LHCN-M2 (cell line): ENCODE results near the gene APOBEC2. TPM values are rescaled to one million over a fixed set of nuclear protein-coding genes. Genes with fewer than 3 reads are reported as not detected.

Experiments used
- DNase-seq: peaks from one replicate; pipeline ENCODE4 v3.0.0-alpha.2; 2012; ENCODE audit warnings: low read depth
- total RNA-seq: library from RNA; depleted of rRNA; stranded (reverse); fragments of >200 nt; gene quantifications from 2 replicates; pipeline ENCODE4 v1.2.3, GENCODE V29; 2014; rRNA removed

APOBEC2 gene
- total RNA-seq, 1 experiment from 2014 or later, result 0.63 TPM

GRCh38 chr6:41083072-41083471, 30.1 kb downstream of the APOBEC2 start:
- no peak for DNase-seq

DNA sequence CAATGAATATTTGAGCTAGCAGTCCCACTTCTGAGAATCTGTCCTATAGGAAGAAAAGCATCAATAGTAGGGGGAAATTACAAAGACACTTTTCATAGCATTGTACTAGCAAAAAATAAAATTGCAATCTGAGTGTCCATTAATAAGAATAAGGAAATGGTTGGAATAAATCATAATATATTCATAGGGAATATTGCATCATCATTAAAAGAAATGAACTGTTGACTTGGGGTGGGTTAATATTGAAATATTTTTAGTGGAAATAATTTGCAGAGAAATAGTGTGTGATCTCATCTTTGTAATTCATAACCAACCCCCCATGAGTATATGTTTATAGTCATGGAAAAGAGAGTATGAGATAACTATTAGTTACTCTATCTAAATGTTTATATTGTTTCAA, 32.2 kb downstream of the APOBEC2 start:
- DNase-seq, result no peak

DNA sequence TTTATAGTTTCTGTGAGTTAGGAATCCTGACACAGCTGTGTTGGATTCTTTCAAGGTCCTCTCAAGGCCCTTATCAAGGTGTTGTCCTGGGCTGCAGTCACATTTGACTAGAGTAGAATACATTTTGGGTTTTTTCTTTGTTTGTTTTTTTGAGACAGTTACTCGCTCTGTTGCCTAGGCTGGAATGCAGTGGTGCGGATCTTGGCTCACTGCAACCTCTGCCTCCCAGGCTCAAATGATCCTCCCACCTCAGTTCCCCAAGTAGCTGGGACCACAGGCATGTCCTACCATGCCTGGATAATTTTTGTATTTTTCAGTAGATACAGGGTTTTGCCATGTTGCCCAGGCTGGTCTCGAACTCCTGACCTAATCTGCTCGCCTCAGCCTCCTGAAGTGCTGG, 35.4 kb downstream of the APOBEC2 start:
- no peak for DNase-seq

GRCh38 chr6:41090841-41091761, 38.1 kb downstream of the APOBEC2 start:
- no peak for DNase-seq

GRCh38 chr6:41092421-41093140, 39.6 kb downstream of the APOBEC2 start:
- peak; percentile 23 for DNase-seq

DNA sequence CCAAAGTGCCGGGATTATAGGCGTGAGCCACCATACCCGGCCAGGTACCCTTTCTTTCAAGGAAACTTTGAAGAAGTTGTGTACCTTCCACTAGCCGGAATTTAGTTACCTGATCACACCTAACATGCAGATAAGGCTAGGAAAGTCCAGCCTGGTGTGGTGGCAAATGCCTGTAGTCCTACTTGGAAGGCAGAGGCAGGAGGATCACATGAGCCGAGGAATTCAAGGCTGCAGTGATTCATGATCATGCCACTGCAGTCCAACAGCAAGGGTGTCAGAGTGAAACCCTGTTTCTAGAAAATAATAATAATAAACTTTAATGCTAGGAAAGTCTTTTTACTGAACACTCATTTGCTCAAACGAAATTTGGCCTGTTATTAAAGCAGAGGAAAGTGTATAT, 40.7 kb downstream of the APOBEC2 start:
- no peak for DNase-seq

GRCh38 chr6:41097467-41098090, 44.6 kb downstream of the APOBEC2 start:
- peak; percentile 38 for DNase-seq

- DNase-seq, result peak; percentile 7
Measured at GRCh38 chr6:41098366-41098765, 45.4 kb downstream of the APOBEC2 start.

- DNase-seq, result no peak
Measured at GRCh38 chr6:41100871-41101287, 47.9 kb downstream of the APOBEC2 start.

GRCh38 chr6:41103847-41104246, 50.8 kb downstream of the APOBEC2 start:
- DNase-seq, result no peak

DNA sequence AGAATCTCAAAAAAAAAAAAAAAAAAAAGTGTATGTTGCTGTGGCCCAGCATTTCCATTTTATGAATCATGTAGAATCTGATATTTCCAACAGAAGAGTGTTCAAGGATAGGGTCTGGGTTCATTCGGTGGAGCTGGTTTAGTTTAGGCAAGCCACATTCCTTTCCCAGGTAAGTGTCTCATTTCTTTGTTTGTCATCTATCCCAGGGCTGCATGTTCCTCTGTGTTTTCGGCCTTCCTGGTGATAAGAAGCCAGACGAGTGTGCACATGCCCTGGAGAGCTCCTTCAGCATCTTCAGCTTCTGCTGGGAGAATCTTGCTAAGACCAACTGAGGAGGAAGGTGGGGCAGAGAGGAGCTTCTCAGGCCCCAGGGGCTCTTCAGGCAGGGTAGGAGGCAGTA, 58.0 kb downstream of the APOBEC2 start:
- DNase-seq, result no peak

Other genes with a start within 250 kb of the APOBEC2 start
- under 0.01 TPM in 1 of 2 replicates, not detected in the other for gene UNC5CL, start 14.0 kb upstream of the APOBEC2 start, total RNA-seq
- not detected in 2 replicates for gene TSPO2, start 10.7 kb upstream of the APOBEC2 start, total RNA-seq
- 10.3 and 12.8 TPM in 2 replicates for gene OARD1, start 19.2 kb downstream of the APOBEC2 start, total RNA-seq
- 15.8 and 18.8 TPM in 2 replicates for gene NFYA, start 19.8 kb downstream of the APOBEC2 start, total RNA-seq
- gene TREML1, start 101.1 kb downstream of the APOBEC2 start, total RNA-seq, result not detected in 2 replicates
- gene TREM2, start 109.9 kb downstream of the APOBEC2 start, total RNA-seq, result not detected in 2 replicates
- gene TREML2, start 147.9 kb downstream of the APOBEC2 start, total RNA-seq, result not detected in 2 replicates
- gene TREML4, start 175.1 kb downstream of the APOBEC2 start, total RNA-seq, result not detected in 2 replicates
- 0.32 and 0.52 TPM in 2 replicates for gene TREM1, start 233.5 kb downstream of the APOBEC2 start, total RNA-seq